ENCODE results near the gene DEGS2. TPM values are rescaled to one million over a fixed set of nuclear protein-coding genes. Genes with fewer than 3 reads are reported as not detected.

The DEGS2 gene
- total RNA-seq, 1 experiment from 2014 or later, result 1.6 TPM

GRCh38 chr14:100106250-100107112, 53.0 kb downstream of the DEGS2 start:
- H3K4me1 ChIP-seq (ENCODE audit: insufficient read depth, low read length), result peaks cover 21% of the 10 kb centered on the region
- BruUV-seq (replicated peaks), result no TSS peak
- no peaks in the 10 kb centered on the region for H4K20me1 ChIP-seq (ENCODE audit: low read length)
- CTCF ChIA-PET, result no interaction called here
- H3F3A ChIP-seq (ENCODE audit: low read length, unreplicated experiment), result no peaks in the 10 kb centered on the region
- H2AFZ ChIP-seq (ENCODE audit: low read length), result no peak overlapping the region
- no peak for TF ChIP-seq EZH2 (IDR thresholded peaks at IDR 0.05; ENCODE audit: low read length, unreplicated experiment)
- TF ChIP-seq EZH2phosphoT487 (IDR thresholded peaks at IDR 0.05; ENCODE audit: borderline replicate concordance, low read length), result no peak
- no peak for TF ChIP-seq CTCF (conservative IDR thresholded peaks at IDR 0.05; ENCODE audit: low read depth, low read length)
- intact Hi-C loops (cut with micrococcal nuclease), result loop anchor here (5.0 kb wide), 1 partner anchor 74 kb away; no protein-coding TSS in a partner anchor
- H3K79me2 ChIP-seq (ENCODE audit: low read length), result no peaks in the 10 kb centered on the region
- H3K36me3 ChIP-seq (ENCODE audit: low read depth, low read length), result no peaks in the 10 kb centered on the region
- no peak for DNase-seq
- no peaks in the 10 kb centered on the region for H3K9me2 ChIP-seq (replicated peaks; ENCODE audit: low read length)
- no peak overlapping the region for H3K9ac ChIP-seq (ENCODE audit: low read length)
- no peak overlapping the region for H3K27ac ChIP-seq (ENCODE audit: low read length)
- no peak overlapping the region for H3K4me2 ChIP-seq (ENCODE audit: low read length)
- POLR2A ChIA-PET (ENCODE audit: unreplicated experiment), result no interaction called here
- no peaks in the 10 kb centered on the region for H3K9me3 ChIP-seq (ENCODE audit: low read length)
- H3K4me3 ChIP-seq (ENCODE audit: low read length), result no peak overlapping the region
- no peak for ATAC-seq
- no peaks in the 10 kb centered on the region for H3K27me3 ChIP-seq (ENCODE audit: low read length)

- H3K4me1 ChIP-seq (ENCODE audit: insufficient read depth, low read length), result peaks cover 21% of the 10 kb centered on the region
- no TSS peak for BruUV-seq (replicated peaks)
- H4K20me1 ChIP-seq (ENCODE audit: low read length), result no peaks in the 10 kb centered on the region
- H3K79me2 ChIP-seq (ENCODE audit: low read length), result no peaks in the 10 kb centered on the region
- H2AFZ ChIP-seq (ENCODE audit: low read length), result no peak overlapping the region
- no peak for TF ChIP-seq EZH2phosphoT487 (IDR thresholded peaks at IDR 0.05; ENCODE audit: borderline replicate concordance, low read length)
- no peak for TF ChIP-seq CTCF (conservative IDR thresholded peaks at IDR 0.05; ENCODE audit: low read depth, low read length)
- TF ChIP-seq EZH2 (IDR thresholded peaks at IDR 0.05; ENCODE audit: low read length, unreplicated experiment), result no peak
- H3F3A ChIP-seq (ENCODE audit: low read length, unreplicated experiment), result no peaks in the 10 kb centered on the region
- H3K9me3 ChIP-seq (ENCODE audit: low read length), result no peaks in the 10 kb centered on the region
- no peak overlapping the region for H3K9ac ChIP-seq (ENCODE audit: low read length)
- no peak overlapping the region for H3K27ac ChIP-seq (ENCODE audit: low read length)
- no peaks in the 10 kb centered on the region for H3K9me2 ChIP-seq (replicated peaks; ENCODE audit: low read length)
- H3K36me3 ChIP-seq (ENCODE audit: low read depth, low read length), result no peaks in the 10 kb centered on the region
- ATAC-seq (no peak), DNase-seq (no peak)
- ChIA-PET POLR2A (ENCODE audit: unreplicated experiment) (no interaction called here), CTCF (interaction anchor here (0.5 to 0.6 kb wide), 2 partner anchors 140 to 1732 kb away, joined by 3 to 8 read pairs; no protein-coding TSS in a partner anchor)
- H3K27me3 ChIP-seq (ENCODE audit: low read length), result no peaks in the 10 kb centered on the region
- intact Hi-C loops (cut with micrococcal nuclease), result loop anchor here (5.0 kb wide), 1 partner anchor 73 kb away; no protein-coding TSS in a partner anchor
- no peak overlapping the region for H3K4me2 ChIP-seq (ENCODE audit: low read length)
- H3K4me3 ChIP-seq (ENCODE audit: low read length), result no peak overlapping the region
Observed at GRCh38 chr14:100105357-100106169, 53.9 kb downstream of the DEGS2 start.

Measured in PC-3 (cell line).